HL-60 (cell line): ENCODE measurements around the gene CREB3L4.

Experiments used
- TF ChIP-seq, protein P1 (sequence below): IDR thresholded peaks from one replicate; pipeline ENCODE4 v1.5.1; 2011; ENCODE audit warnings: low read length, control low read depth, inconsistent platforms; ENCODE audit not compliant: insufficient read depth
- TF ChIP-seq, protein P2 (sequence below): IDR thresholded peaks from 2 replicates; pipeline ENCODE4 v1.6.1; 2012; ENCODE audit warnings: low read depth; ENCODE audit not compliant: insufficient replicate concordance

DNA sequence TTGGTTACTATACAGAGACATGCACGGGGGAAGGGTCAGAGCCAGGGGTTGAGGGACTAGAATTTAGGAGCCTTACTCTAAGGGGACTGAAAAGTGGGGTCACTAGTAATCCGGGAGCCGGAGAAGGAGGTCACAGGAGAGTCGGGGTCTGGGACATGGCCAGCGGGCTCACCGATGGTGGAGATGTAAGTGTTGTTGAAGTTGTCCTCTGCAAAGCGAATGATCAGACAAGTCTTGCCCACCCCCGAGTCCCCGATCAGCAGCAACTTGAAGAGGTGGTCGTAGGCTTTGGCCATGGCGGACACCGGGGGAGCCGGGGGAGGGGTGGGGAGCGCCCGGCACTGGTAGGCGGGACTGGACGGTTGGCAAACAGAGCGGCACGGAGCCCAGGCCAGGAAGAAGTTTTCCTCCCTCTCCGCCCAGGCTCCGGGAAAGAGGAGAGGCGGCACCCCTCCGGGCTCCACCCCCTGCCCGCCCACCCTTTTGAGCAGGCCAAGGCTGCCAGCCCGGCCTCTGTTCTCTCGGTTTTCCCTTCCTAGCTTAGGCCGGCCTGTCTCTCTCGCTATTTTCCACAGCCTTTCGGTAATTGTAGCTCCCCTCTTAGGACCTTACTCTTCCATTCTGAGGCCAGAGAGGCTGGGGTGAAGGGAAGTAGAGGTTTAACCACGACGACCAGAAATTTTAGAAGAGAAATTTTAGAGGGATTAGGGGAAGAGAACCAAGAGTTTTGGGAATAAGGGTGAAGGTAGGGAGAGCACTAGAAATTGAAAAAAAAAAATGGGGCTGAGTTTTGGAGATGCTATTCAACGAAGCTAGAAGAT, 18.4 kb downstream of the CREB3L4 start, which contains the start of gene RAB13:
- TF ChIP-seq, protein P1, sequence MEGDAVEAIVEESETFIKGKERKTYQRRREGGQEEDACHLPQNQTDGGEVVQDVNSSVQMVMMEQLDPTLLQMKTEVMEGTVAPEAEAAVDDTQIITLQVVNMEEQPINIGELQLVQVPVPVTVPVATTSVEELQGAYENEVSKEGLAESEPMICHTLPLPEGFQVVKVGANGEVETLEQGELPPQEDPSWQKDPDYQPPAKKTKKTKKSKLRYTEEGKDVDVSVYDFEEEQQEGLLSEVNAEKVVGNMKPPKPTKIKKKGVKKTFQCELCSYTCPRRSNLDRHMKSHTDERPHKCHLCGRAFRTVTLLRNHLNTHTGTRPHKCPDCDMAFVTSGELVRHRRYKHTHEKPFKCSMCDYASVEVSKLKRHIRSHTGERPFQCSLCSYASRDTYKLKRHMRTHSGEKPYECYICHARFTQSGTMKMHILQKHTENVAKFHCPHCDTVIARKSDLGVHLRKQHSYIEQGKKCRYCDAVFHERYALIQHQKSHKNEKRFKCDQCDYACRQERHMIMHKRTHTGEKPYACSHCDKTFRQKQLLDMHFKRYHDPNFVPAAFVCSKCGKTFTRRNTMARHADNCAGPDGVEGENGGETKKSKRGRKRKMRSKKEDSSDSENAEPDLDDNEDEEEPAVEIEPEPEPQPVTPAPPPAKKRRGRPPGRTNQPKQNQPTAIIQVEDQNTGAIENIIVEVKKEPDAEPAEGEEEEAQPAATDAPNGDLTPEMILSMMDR, result no peak
- TF ChIP-seq, protein P2, sequence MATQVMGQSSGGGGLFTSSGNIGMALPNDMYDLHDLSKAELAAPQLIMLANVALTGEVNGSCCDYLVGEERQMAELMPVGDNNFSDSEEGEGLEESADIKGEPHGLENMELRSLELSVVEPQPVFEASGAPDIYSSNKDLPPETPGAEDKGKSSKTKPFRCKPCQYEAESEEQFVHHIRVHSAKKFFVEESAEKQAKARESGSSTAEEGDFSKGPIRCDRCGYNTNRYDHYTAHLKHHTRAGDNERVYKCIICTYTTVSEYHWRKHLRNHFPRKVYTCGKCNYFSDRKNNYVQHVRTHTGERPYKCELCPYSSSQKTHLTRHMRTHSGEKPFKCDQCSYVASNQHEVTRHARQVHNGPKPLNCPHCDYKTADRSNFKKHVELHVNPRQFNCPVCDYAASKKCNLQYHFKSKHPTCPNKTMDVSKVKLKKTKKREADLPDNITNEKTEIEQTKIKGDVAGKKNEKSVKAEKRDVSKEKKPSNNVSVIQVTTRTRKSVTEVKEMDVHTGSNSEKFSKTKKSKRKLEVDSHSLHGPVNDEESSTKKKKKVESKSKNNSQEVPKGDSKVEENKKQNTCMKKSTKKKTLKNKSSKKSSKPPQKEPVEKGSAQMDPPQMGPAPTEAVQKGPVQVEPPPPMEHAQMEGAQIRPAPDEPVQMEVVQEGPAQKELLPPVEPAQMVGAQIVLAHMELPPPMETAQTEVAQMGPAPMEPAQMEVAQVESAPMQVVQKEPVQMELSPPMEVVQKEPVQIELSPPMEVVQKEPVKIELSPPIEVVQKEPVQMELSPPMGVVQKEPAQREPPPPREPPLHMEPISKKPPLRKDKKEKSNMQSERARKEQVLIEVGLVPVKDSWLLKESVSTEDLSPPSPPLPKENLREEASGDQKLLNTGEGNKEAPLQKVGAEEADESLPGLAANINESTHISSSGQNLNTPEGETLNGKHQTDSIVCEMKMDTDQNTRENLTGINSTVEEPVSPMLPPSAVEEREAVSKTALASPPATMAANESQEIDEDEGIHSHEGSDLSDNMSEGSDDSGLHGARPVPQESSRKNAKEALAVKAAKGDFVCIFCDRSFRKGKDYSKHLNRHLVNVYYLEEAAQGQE, result no peak
